Aorta (tissue), 5 donors: ENCODE measurements around the gene ERO1A. TPM values are rescaled to one million over a fixed set of nuclear protein-coding genes. Genes with fewer than 3 reads are reported as not detected.

Experiments used
- ATAC-seq: fragments of 200-7000 bp; cut with Tn5 transposase; one replicate; pipeline ENCODE4 v1.9.1; 2022; ENCODE audit warnings: moderate library complexity; ENCODE audit not compliant: low FRiP score
- DNase-seq, 2 donors: peaks; one replicate each; pipeline ENCODE4 v3.0.0-alpha.2; 2020
- H3K27ac ChIP-seq, 2 donors: one replicate each; pipeline ENCODE4 v1.5.1; 2013; ENCODE audit warnings: low read length in 2 of 2, mild to moderate bottlenecking in 2 of 2, moderate library complexity in 2 of 2, control low read depth in 1 of 2, inconsistent platforms in 1 of 2, low read depth in 1 of 2
- H3K27me3 ChIP-seq, 2 donors: one replicate each; pipeline ENCODE4 v1.6.1; 2013; ENCODE audit warnings: control low read depth in 1 of 2, low read length in 1 of 2, mild to moderate bottlenecking in 1 of 2, moderate library complexity in 1 of 2; ENCODE audit not compliant: insufficient read depth in 2 of 2, control insufficient read depth in 1 of 2
- H3K36me3 ChIP-seq, 2 donors: one replicate each; pipeline ENCODE4 v1.6.1; 2013; ENCODE audit warnings: control low read depth in 1 of 2, low read length in 1 of 2, mild to moderate bottlenecking in 1 of 2; ENCODE audit not compliant: insufficient read depth in 2 of 2, control insufficient read depth in 1 of 2
- H3K4me1 ChIP-seq, 2 donors: one replicate each; pipeline ENCODE4 v1.6.1; 2013; ENCODE audit warnings: low read length in 2 of 2, control low read depth in 1 of 2, mild to moderate bottlenecking in 1 of 2, moderate library complexity in 1 of 2; ENCODE audit not compliant: insufficient read depth in 2 of 2, control insufficient read depth in 1 of 2
- H3K4me3 ChIP-seq, 2 donors: one replicate each; pipeline ENCODE4 v1.5.1; 2013; ENCODE audit warnings: low read length in 2 of 2, control low read depth in 1 of 2, mild to moderate bottlenecking in 1 of 2
- H3K9me3 ChIP-seq: one replicate; pipeline ENCODE4 v1.6.1; 2013; ENCODE audit warnings: mild to moderate bottlenecking, low read length; ENCODE audit not compliant: control insufficient read depth
- WGBS, 2 donors: extraction: QIAGEN DNeasy Blood & Tissue Kit; methylation state at CpG; one replicate each; pipeline ENCODE4 v1.1.7; 2013; 5-methylcytosine and 5-hydroxymethylcytosine counted together
- intact Hi-C, 2 donors: fragments of 100-400 bp; cut with DNase I; formaldehyde crosslinking; loops; one replicate each; pipeline versions ENCODE4 v1.14.2 to v1.15.0; 2022
- polyA plus RNA-seq, 2 donors: library from polyadenylated mRNA; stranded (reverse); fragments of 200-250 nt; gene quantifications; one replicate each; pipeline ENCODE4 v1.2.3, GENCODE V29; 2013
- total RNA-seq, 2 donors: library from RNA; stranded (reverse); fragmentation: NEBNext Ultra II Directional; extraction: Animal tissue kit (Norgen Biotek cat#: 25700); gene quantifications; one replicate each; pipeline ENCODE4 v1.2.1, GENCODE V29; 2021
- donor health status: healthy with polysubstance abuse.
- donor health status: Bipolar disorder and iron deficiency.
- donor health status: DM: no; HTN: no; CAD: no.
- donor health status: DM: no; HTN: no; CAD: no.
- donor health status: DM: yes; HTN: yes; CAD: no.

The ERO1A gene
- total and polyA plus RNA-seq, 4 donors = 7.5 to 61.8 (median 31.0) TPM

- no peak for ATAC-seq
- no peak overlapping the region for H3K27ac ChIP-seq
These were observed 35.0 kb downstream of the ERO1A start for GRCh38 chr14:52660325-52660724.

DNA sequence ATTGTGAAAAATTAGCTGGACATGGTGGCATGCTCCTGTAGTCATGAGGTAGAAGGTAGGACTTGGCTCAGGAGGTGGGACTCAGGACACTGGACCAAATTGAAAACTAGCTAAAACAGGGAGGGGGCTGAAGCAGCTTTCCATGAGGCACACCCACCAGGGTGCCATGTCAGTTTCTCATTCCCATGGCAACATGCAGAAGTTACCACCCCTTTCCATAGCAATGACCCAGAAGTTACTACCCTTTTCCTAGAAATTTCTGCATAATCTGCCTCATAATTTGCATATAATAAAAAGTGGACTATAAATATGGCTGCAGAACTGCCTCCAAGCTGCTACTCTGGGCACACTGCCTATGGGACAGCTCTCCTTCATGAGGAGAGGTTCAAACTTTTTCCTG lies 38.5 kb downstream of the ERO1A start:
- DNase-seq (no peak), ATAC-seq (no peak)
- intact Hi-C loops = no loop called here
- Histone ChIP-seq H3K27ac (no peak overlapping the region), H3K4me1 (no peaks in the 10 kb centered on the region), H3K9me3 (no peaks in the 10 kb centered on the region), H3K27me3 (no peaks in the 10 kb centered on the region), H3K4me3 (no peak overlapping the region), H3K36me3 (peaks cover 0 to 2% of the 10 kb centered on the region in 2 donors)

More at GRCh38 chr14:52660325-52660724, 35.0 kb downstream of the ERO1A start:
- H3K9me3 ChIP-seq = no peaks in the 10 kb centered on the region
- H3K4me1 ChIP-seq = no peaks in the 10 kb centered on the region
- DNase-seq = no peak
- intact Hi-C loops = no loop called here
- H3K4me3 ChIP-seq = no peak overlapping the region
- no peaks in the 10 kb centered on the region for H3K27me3 ChIP-seq
- H3K36me3 ChIP-seq = peaks cover 0 to 2% of the 10 kb centered on the region in 2 donors

GRCh38 chr14:52650774-52651173 lies 44.6 kb downstream of the ERO1A start:
- H3K9me3 ChIP-seq = no peaks in the 10 kb centered on the region
- intact Hi-C loops = no loop called here
- no peak overlapping the region for H3K4me3 ChIP-seq
- H3K36me3 ChIP-seq = no peaks in the 10 kb centered on the region
- no peaks in the 10 kb centered on the region for H3K4me1 ChIP-seq
- DNase-seq = no peak
- 75 to 86% methylated on average over 6 of the region's 6 CpGs for WGBS, 2 donors
- H3K27me3 ChIP-seq = no peaks in the 10 kb centered on the region
- no peak overlapping the region for H3K27ac ChIP-seq
- no peak for ATAC-seq

DNA sequence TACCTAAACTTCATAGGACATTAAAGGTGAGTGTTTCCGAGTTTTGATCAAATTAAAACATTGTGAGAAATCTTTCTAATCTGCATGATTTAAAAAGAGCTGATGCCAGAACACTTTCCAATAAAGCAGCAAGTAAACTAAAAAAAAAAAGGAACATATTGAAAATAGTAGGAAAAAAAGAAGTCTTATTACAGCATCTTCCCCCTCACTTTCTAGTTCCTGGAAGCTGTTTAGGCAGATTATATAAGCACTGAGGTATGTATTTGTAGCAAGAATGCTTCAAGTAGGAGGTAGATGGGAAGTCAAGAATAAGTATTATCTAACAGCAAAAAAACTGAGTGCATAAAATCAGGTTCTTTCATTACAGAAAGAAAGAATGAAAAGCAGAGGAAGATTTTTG lies 45.8 kb downstream of the ERO1A start:
- DNase-seq (no peak), ATAC-seq (no peak)
- Histone ChIP-seq H3K4me1 (no peaks in the 10 kb centered on the region), H3K27ac (no peak overlapping the region), H3K9me3 (no peaks in the 10 kb centered on the region), H3K36me3 (no peaks in the 10 kb centered on the region), H3K27me3 (no peaks in the 10 kb centered on the region), H3K4me3 (no peak overlapping the region)
- WGBS, 2 donors = 92 to 96% methylated on average over 1 of the region's 1 CpG
- intact Hi-C loops = no loop called here

- intact Hi-C loops = no loop called here
- no peaks in the 10 kb centered on the region for H3K27me3 ChIP-seq
- H3K27ac ChIP-seq = no peak overlapping the region
- H3K36me3 ChIP-seq = peaks cover 3 to 4% of the 10 kb centered on the region in 2 donors
- no peak overlapping the region for H3K4me3 ChIP-seq
- H3K4me1 ChIP-seq = no peaks in the 10 kb centered on the region
- no peak for ATAC-seq
- peaks cover 3% of the 10 kb centered on the region for H3K9me3 ChIP-seq
- 92 to 94% methylated on average over 1 of the region's 1 CpG for WGBS, 2 donors
- DNase-seq = no peak
These were observed 53.6 kb downstream of the ERO1A start for GRCh38 chr14:52641745-52642144.

DNA sequence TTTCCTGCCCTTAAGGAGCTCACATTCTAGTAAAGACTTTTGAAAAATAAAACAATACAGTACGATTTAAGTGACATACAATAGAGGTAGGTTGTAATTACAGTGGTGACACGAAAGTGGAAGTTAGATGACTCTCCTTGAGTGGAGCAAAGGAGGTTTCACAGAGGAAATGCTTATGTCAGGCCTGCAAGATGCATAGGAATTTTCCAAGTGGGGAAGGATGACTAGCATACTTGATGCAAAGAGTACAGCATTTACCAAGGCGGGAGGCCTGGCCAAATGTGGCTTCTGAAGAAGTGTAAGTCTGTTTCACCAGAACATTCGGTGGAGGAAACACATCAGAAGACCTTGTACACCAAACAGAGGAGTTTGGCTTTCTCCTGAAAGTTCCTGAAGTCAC lies 55.2 kb downstream of the ERO1A start:
- H3K27me3 ChIP-seq = no peaks in the 10 kb centered on the region
- H3K4me3 ChIP-seq = no peak overlapping the region
- 95 to 96% methylated on average over 4 of the region's 4 CpGs for WGBS, 2 donors
- DNase-seq (no peak), ATAC-seq (no peak)
- intact Hi-C loops = no loop called here
- H3K9me3 ChIP-seq = peaks cover 3% of the 10 kb centered on the region
- H3K36me3 ChIP-seq = peaks cover 3 to 4% of the 10 kb centered on the region in 2 donors
- no peaks in the 10 kb centered on the region for H3K4me1 ChIP-seq
- no peak overlapping the region for H3K27ac ChIP-seq

GRCh38 chr14:52619687-52620086 lies 75.7 kb downstream of the ERO1A start:
- H3K27me3 ChIP-seq = no peaks in the 10 kb centered on the region
- DNase-seq = no peak
- intact Hi-C loops = no loop called here
- no peak overlapping the region for H3K27ac ChIP-seq
- no peaks in the 10 kb centered on the region for H3K36me3 ChIP-seq
- ATAC-seq = no peak
- no peaks in the 10 kb centered on the region for H3K4me1 ChIP-seq
- WGBS, 2 donors = 97 to 100% methylated on average over 1 of the region's 1 CpG
- no peaks in the 10 kb centered on the region for H3K9me3 ChIP-seq
- H3K4me3 ChIP-seq = no peak overlapping the region

DNA sequence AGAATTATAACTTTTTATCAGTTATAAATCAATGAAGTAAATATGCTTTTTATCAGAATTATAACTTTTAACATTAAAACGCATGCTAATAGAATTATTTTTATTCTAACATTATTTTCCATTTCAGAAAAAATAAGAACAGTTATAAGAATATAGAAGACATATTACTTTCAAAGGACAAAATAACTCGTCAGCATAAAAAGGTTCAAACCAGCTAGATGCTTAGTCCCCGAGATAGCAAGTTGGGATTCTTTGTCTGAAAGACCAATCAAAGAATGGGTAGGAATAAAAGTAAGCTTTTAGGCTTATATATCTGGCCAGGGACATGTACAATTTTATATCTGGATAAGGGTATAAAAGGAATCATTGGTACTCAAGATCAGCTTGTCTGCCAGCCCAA lies 76.8 kb downstream of the ERO1A start:
- no peaks in the 10 kb centered on the region for H3K36me3 ChIP-seq
- WGBS, 2 donors = 95 to 96% methylated on average over 3 of the region's 3 CpGs
- DNase-seq (no peak), ATAC-seq (no peak)
- H3K4me1 ChIP-seq = no peaks in the 10 kb centered on the region
- no peak overlapping the region for H3K4me3 ChIP-seq
- no peak overlapping the region for H3K27ac ChIP-seq
- no peaks in the 10 kb centered on the region for H3K27me3 ChIP-seq
- no peaks in the 10 kb centered on the region for H3K9me3 ChIP-seq
- intact Hi-C loops = no loop called here

DNA sequence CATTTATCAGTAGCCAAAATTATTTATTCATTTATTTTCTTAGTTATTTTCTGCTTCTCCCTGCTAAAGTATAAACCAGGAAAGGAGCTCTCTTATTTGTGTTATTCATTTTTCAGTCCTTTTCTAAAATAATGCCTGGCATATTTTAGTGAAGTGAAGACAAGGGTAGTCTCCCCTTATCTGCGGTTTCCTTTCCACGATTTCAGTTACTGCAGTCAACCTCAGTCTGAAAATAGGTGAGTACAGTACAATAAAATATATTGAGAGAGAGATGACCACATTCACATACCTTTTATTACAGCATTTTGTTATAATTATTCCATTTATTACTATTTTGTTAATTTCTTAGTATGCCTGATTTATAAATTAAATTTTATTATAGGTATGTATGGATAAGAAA lies 85.2 kb downstream of the ERO1A start:
- H3K27ac ChIP-seq = no peak overlapping the region
- no peak for ATAC-seq
- 73 to 76% methylated on average over 2 of the region's 2 CpGs for WGBS, 2 donors
- H3K9me3 ChIP-seq = no peaks in the 10 kb centered on the region
- H3K4me3 ChIP-seq = no peak overlapping the region
- no peak for DNase-seq
- intact Hi-C loops = no loop called here
- H3K27me3 ChIP-seq = no peaks in the 10 kb centered on the region
- no peaks in the 10 kb centered on the region for H3K4me1 ChIP-seq
- H3K36me3 ChIP-seq = no peaks in the 10 kb centered on the region
